ENCODE data around the gene MRNIP.

MRNIP gene

GRCh38 chr5:179833709-179834070, 24.9 kb downstream of the MRNIP start:
- no peak for TF ChIP-seq REST (IDR thresholded peaks at IDR 0.05; ENCODE audit: insufficient read depth in 1 of 2, low read depth in 2 of 2, low read length in 2 of 2)
- TF ChIP-seq FOXP2 (optimal IDR thresholded peaks at IDR 0.05; ENCODE audit: borderline replicate concordance, extremely low read depth, extremely low read length, insufficient read depth) = no peak
- TF ChIP-seq POLR2AphosphoS5 (IDR thresholded peaks at IDR 0.05; ENCODE audit: low read depth, low read length) = no peak
- no peak for TF ChIP-seq SIN3A (IDR thresholded peaks at IDR 0.05; ENCODE audit: borderline replicate concordance, insufficient read depth, low read length)
- TF ChIP-seq TAF1 (IDR thresholded peaks at IDR 0.05; ENCODE audit: borderline replicate concordance, insufficient read depth, low read length) = no peak

DNA sequence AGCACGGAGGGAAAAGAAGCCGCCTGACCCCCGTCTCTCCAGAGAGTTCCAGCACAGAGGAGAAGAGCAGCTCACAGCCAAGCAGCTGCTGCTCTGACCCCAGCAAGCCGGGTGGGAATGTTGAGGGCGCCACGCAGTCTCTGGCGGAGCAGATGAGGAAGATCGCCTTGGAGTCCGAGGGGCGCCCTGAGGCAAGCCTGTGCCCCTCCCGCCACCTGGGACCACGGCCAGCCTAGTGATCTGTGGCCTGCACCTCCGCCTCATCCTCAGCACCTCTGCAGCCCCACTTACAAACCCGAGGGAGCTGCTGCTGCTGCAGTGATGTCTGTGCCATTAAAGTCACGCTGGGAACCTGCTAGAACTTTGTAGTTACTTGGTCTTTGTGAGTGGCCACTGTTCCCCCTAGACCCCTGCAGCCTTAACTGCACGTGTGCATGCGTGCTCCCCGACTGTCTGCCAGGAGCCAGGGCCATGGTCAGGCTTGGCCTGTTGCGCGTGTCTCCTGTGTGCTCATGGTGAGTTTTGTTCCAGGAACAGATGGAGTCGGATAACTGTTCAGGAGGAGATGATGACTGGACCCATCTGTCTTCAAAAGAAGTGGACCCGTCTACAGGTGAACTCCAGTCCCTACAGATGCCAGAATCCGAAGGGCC, 25.4 kb downstream of the MRNIP start:
- TF ChIP-seq FOXP2 (optimal IDR thresholded peaks at IDR 0.05; ENCODE audit: borderline replicate concordance, extremely low read depth, extremely low read length, insufficient read depth) = no peak
- TF ChIP-seq SIN3A (IDR thresholded peaks at IDR 0.05; ENCODE audit: borderline replicate concordance, insufficient read depth, low read length) = no peak
- no peak for TF ChIP-seq POLR2AphosphoS5 (IDR thresholded peaks at IDR 0.05; ENCODE audit: low read depth, low read length)
- no peak for TF ChIP-seq TAF1 (IDR thresholded peaks at IDR 0.05; ENCODE audit: borderline replicate concordance, insufficient read depth, low read length)
- TF ChIP-seq REST (IDR thresholded peaks at IDR 0.05; ENCODE audit: insufficient read depth in 1 of 2, low read depth in 2 of 2, low read length in 2 of 2) = no peak

DNA sequence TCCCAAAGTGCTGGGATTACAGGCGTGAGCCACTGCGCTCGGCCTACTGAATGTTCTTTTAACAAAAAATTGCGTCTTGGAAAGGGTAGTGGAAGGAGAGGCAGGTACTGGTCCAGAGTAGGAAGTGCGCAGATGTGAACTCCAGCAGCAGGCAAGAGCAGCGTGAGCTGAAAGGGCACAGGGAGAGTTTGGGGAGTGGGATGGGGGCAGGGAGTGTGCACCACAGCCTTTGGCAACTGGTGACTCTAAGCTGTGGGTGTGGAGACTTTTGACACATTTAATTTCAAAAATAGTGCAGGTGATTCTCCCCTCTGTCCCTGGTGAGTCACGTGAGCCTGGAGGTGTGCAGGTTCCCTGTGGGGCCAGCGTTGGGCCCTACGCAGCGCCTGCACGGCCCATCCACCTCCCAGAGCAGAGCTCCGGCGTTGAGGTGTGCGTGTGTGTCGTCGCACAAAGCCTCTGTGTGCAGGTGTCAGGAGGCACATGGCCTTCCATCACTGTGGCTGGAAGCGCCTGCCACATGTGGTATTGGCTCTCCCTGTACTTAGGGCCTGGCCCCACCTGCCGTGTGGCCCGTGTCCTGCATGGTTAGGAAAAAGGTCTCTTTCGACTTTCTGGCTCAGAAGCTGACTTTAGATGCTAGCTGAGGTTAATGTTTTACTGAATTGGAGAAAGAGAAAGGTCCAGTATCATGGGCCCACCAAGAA, 26.4 kb downstream of the MRNIP start:
- TF ChIP-seq REST (IDR thresholded peaks at IDR 0.05; ENCODE audit: insufficient read depth in 1 of 2, low read depth in 2 of 2, low read length in 2 of 2) (no peak), TAF1 (IDR thresholded peaks at IDR 0.05; ENCODE audit: borderline replicate concordance, insufficient read depth, low read length) (no peak), POLR2AphosphoS5 (IDR thresholded peaks at IDR 0.05; ENCODE audit: low read depth, low read length) (no peak), FOXP2 (optimal IDR thresholded peaks at IDR 0.05; ENCODE audit: borderline replicate concordance, extremely low read depth, extremely low read length, insufficient read depth) (no peak), SIN3A (IDR thresholded peaks at IDR 0.05; ENCODE audit: borderline replicate concordance, insufficient read depth, low read length) (no peak)

- TF ChIP-seq POLR2AphosphoS5 (IDR thresholded peaks at IDR 0.05; ENCODE audit: low read depth, low read length) (no peak), REST (IDR thresholded peaks at IDR 0.05; ENCODE audit: insufficient read depth in 1 of 2, low read depth in 2 of 2, low read length in 2 of 2) (no peak), FOXP2 (optimal IDR thresholded peaks at IDR 0.05; ENCODE audit: borderline replicate concordance, extremely low read depth, extremely low read length, insufficient read depth) (no peak), SIN3A (IDR thresholded peaks at IDR 0.05; ENCODE audit: borderline replicate concordance, insufficient read depth, low read length) (no peak), TAF1 (IDR thresholded peaks at IDR 0.05; ENCODE audit: borderline replicate concordance, insufficient read depth, low read length) (no peak)
Measured at GRCh38 chr5:179830818-179831468, 27.7 kb downstream of the MRNIP start.

Data from PFSK-1 (cell line).